Lung (tissue), 12 donors: Measurements from ENCODE around the gene CKB. TPM values are rescaled to one million over a fixed set of nuclear protein-coding genes. Genes with fewer than 3 reads are reported as not detected.
A peak's percentile ranks its signal among the peaks of the same experiment; 100 is the strongest.

Experiments
- ATAC-seq: fragments of 200-7000 bp; cut with Tn5 transposase; one replicate; pipeline ENCODE4 v1.9.1; 2020; ENCODE audit warnings: moderate number of reproducible peaks; ENCODE audit not compliant: insufficient read depth, low FRiP score
- DNase-seq, 3 donors: peaks; one replicate each; pipeline ENCODE4 v3.0.0-alpha.2; 2013 to 2017
- H3K27ac ChIP-seq, 2 donors: one replicate each; pipeline ENCODE4 v1.5.1; 2013; ENCODE audit warnings: mild to moderate bottlenecking in 2 of 2, moderate library complexity in 2 of 2, control low read depth in 1 of 2, inconsistent platforms in 1 of 2, low read depth in 1 of 2, low read length in 1 of 2
- H3K27me3 ChIP-seq, 3 donors: one replicate each; pipeline ENCODE4 v1.5.1; 2013; ENCODE audit warnings: low read length in 2 of 3; ENCODE audit not compliant: control insufficient read depth in 3 of 3, insufficient read depth in 3 of 3
- H3K36me3 ChIP-seq, 4 donors: one replicate each; pipeline ENCODE4 v1.5.1; 2013; ENCODE audit warnings: low read length in 4 of 4, mild to moderate bottlenecking in 1 of 4, moderate library complexity in 1 of 4; ENCODE audit not compliant: control insufficient read depth in 4 of 4, insufficient read depth in 4 of 4
- H3K4me1 ChIP-seq, 5 donors: one replicate each; pipeline ENCODE4 v1.5.1; 2013; ENCODE audit warnings: low read length in 5 of 5, mild to moderate bottlenecking in 2 of 5, moderate library complexity in 1 of 5; ENCODE audit not compliant: control insufficient read depth in 5 of 5, insufficient read depth in 5 of 5
- H3K4me3 ChIP-seq: one replicate; pipeline ENCODE4 v1.5.1; 2013; ENCODE audit warnings: mild to moderate bottlenecking, control low read depth, moderate library complexity
- H3K9ac ChIP-seq, 2 donors: one replicate each; pipeline ENCODE4 v1.5.1; 2013; ENCODE audit warnings: low read length in 2 of 2, control low read depth in 1 of 2; ENCODE audit not compliant: insufficient read depth in 1 of 2
- H3K9me3 ChIP-seq, 4 donors: one replicate each; pipeline ENCODE4 v1.5.1; 2013; ENCODE audit warnings: low read length in 3 of 4, mild to moderate bottlenecking in 1 of 4, moderate library complexity in 1 of 4; ENCODE audit not compliant: control insufficient read depth in 4 of 4, insufficient read depth in 3 of 4
- CTCF ChIP-seq: IDR thresholded peaks from 2 replicates; pipeline ENCODE4 v1.5.1; 2012; ENCODE audit warnings: mild to moderate bottlenecking; ENCODE audit errors: control extremely low read depth, extremely low read depth
- WGBS, 2 donors: extraction: QIAGEN DNeasy Blood & Tissue Kit; methylation state at CpG; one replicate each; pipeline ENCODE4 v1.1.7; 2013; 5-methylcytosine and 5-hydroxymethylcytosine counted together
- polyA plus RNA-seq, 2 donors: library from polyadenylated mRNA; stranded (reverse); fragments of 200-250 nt; gene quantifications; one replicate each; pipeline ENCODE4 v1.2.1, GENCODE V29; 2013
- total RNA-seq, 2 donors: library from RNA; depleted of rRNA in 1 of 2; stranded (reverse); fragments of >200 nt in 1 of 2; gene quantifications; one replicate each; pipeline ENCODE4 v1.2.1, GENCODE V29; 2014 to 2021
- donor health status: control.
- donor health status: control.
- donor health status: Bipolar disorder and iron deficiency.
- donor health status: healthy.
- donor health status: DM: yes; HTN: yes; CAD: no.

CKB gene
- total and polyA plus RNA-seq, 4 donors, result 111 to 356 (median 277) TPM

- DNase-seq, result peak in 1 of 3 donors; percentile 10
- H3K9ac ChIP-seq, result no peak overlapping the region
- H3K36me3 ChIP-seq, result peaks cover 6 to 36% (median 35%) of the 10 kb centered on the region in 4 donors
- no peak overlapping the region for H3K4me3 ChIP-seq
- H3K4me1 ChIP-seq, result no peaks in the 10 kb centered on the region
- 84 to 89% methylated on average over 2 of the region's 2 CpGs for WGBS, 2 donors
- no peak for TF ChIP-seq CTCF
- peaks cover 0 to 1% (median 0%) of the 10 kb centered on the region in 4 donors for H3K9me3 ChIP-seq
- no peaks in the 10 kb centered on the region for H3K27me3 ChIP-seq
- no peak overlapping the region for H3K27ac ChIP-seq
- no peak for ATAC-seq
Measured at GRCh38 chr14:103488960-103489359, 33.7 kb downstream of the CKB start.

- DNase-seq (no peak), ATAC-seq (no peak)
- Histone ChIP-seq H3K27me3 (no peaks in the 10 kb centered on the region), H3K9me3 (peaks cover 0 to 1% (median 0%) of the 10 kb centered on the region in 4 donors), H3K27ac (no peak overlapping the region), H3K9ac (no peak overlapping the region), H3K36me3 (peaks cover 11 to 35% (median 32%) of the 10 kb centered on the region in 4 donors), H3K4me1 (no peaks in the 10 kb centered on the region), H3K4me3 (no peak overlapping the region)
- no peak for TF ChIP-seq CTCF
- 92 to 97% methylated on average over 6 of the region's 6 CpGs for whole genome bisulfite sequencing, 2 donors
Measured at GRCh38 chr14:103488071-103488470, 34.6 kb downstream of the CKB start.

GRCh38 chr14:103485504-103485903 lies 37.1 kb downstream of the CKB start:
- ATAC-seq (no peak), DNase-seq (no peak)
- no peak overlapping the region for H3K4me3 ChIP-seq
- no peak overlapping the region for H3K27ac ChIP-seq
- TF ChIP-seq CTCF, result no peak
- H3K9me3 ChIP-seq, result no peaks in the 10 kb centered on the region
- no peak overlapping the region for H3K9ac ChIP-seq
- H3K27me3 ChIP-seq, result no peaks in the 10 kb centered on the region
- no peaks in the 10 kb centered on the region for H3K4me1 ChIP-seq
- WGBS, 2 donors, result 92 to 96% methylated on average over 2 of the region's 2 CpGs
- peaks cover 13 to 36% (median 26%) of the 10 kb centered on the region in 4 donors for H3K36me3 ChIP-seq

GRCh38 chr14:103483600-103483999 lies 39.0 kb downstream of the CKB start:
- Histone ChIP-seq H3K9ac (no peak overlapping the region), H3K9me3 (no peaks in the 10 kb centered on the region), H3K4me1 (no peaks in the 10 kb centered on the region), H3K27ac (no peak overlapping the region), H3K27me3 (no peaks in the 10 kb centered on the region), H3K36me3 (peaks cover 13 to 32% (median 20%) of the 10 kb centered on the region in 4 donors), H3K4me3 (no peak overlapping the region)
- DNase-seq (no peak), ATAC-seq (no peak)
- 74 to 81% methylated on average over 5 of the region's 5 CpGs for WGBS, 2 donors
- no peak for TF ChIP-seq CTCF
